Central memory CD8-positive, alpha-beta T cell (primary cell): ENCODE results near the gene KRT5.
"Not testable (repeated sequence)": the region's sequence is repeated elsewhere in the genome, so short reads cannot be mapped to it uniquely, and the experiment has no call there.

Source experiments
- ATAC-seq: fragments of 150-1000 bp; cut with Tn5 transposase; replicated peaks from 2 replicates; pipeline ENCODE4 v1.10.0; 2022; ENCODE audit warnings: mild to moderate bottlenecking, moderate FRiP score, moderate number of reproducible peaks; ENCODE audit not compliant: poor library complexity, severe bottlenecking; ENCODE audit errors: extremely low read depth
- DNase-seq, 2 donors: peaks; one replicate each; pipeline ENCODE4 v3.0.0; 2021; ENCODE audit warnings: low spot score in 2 of 2
- H3K27ac Mint-ChIP-seq: one replicate; pipeline ENCODE4 v1.8.0; 2022; ENCODE audit warnings: low read depth, mild to moderate bottlenecking, moderate library complexity, mixed read lengths
- H3K27me3 Mint-ChIP-seq: one replicate; pipeline ENCODE4 v1.8.0; 2022; ENCODE audit warnings: mixed read lengths
- H3K36me3 Mint-ChIP-seq: one replicate; pipeline ENCODE4 v1.8.0; 2022; ENCODE audit warnings: mild to moderate bottlenecking, moderate library complexity, mixed read lengths; ENCODE audit not compliant: insufficient read depth
- H3K4me1 Mint-ChIP-seq: one replicate; pipeline ENCODE4 v1.8.0; 2022; ENCODE audit warnings: mixed read lengths
- H3K4me3 Mint-ChIP-seq: one replicate; pipeline ENCODE4 v1.8.0; 2022; ENCODE audit warnings: mild to moderate bottlenecking, moderate library complexity, mixed read lengths
- H3K9me3 Mint-ChIP-seq: one replicate; pipeline ENCODE4 v1.8.0; 2022; ENCODE audit warnings: mixed read lengths

KRT5 gene

GRCh38 chr12:52494518-52494917 is 25.7 kb downstream of the KRT5 start:
- no peak for ATAC-seq
- Mint-ChIP-seq H3K4me1 (peaks cover 11% of the 10 kb centered on the region), H3K27me3 (peaks cover 70% of the 10 kb centered on the region), H3K9me3 (no peaks in the 10 kb centered on the region), H3K27ac (no peak overlapping the region), H3K36me3 (peaks cover 2% of the 10 kb centered on the region), H3K4me3 (no peak overlapping the region)
- DNase-seq: no peak

- DNase-seq: no peak
- ATAC-seq: no peak
- no peaks in the 10 kb centered on the region for H3K9me3 Mint-ChIP-seq
- no peak overlapping the region for H3K4me3 Mint-ChIP-seq
- peaks cover 11% of the 10 kb centered on the region for H3K4me1 Mint-ChIP-seq
- H3K36me3 Mint-ChIP-seq: peaks cover under 1% of the 10 kb centered on the region
- H3K27ac Mint-ChIP-seq: no peak overlapping the region
- H3K27me3 Mint-ChIP-seq: peaks cover 70% of the 10 kb centered on the region
These were observed 26.1 kb downstream of the KRT5 start for GRCh38 chr12:52494100-52494499.

- Mint-ChIP-seq H3K4me3 (no peak within 1 kb of the TSS), H3K4me1 (peaks cover 11% of the 10 kb centered on the region), H3K36me3 (no peaks in the 10 kb centered on the region), H3K27me3 (peaks cover 65% of the 10 kb centered on the region), H3K27ac (no peak within 1 kb of the TSS), H3K9me3 (no peaks in the 10 kb centered on the region)
- DNase-seq (no peak), ATAC-seq (no peak)
These were observed 27.0 kb downstream of the KRT5 start, which contains the start of gene KRT6A for GRCh38 chr12:52493172-52493571. KRT6A (minus strand) TSS chr12:52493257; CDS start chr12:52493188, 69 bp downstream.

- H3K9me3 Mint-ChIP-seq, H3K4me3 Mint-ChIP-seq, H3K36me3 Mint-ChIP-seq, ATAC-seq, H3K27ac Mint-ChIP-seq, DNase-seq: not testable (repeated sequence)
- H3K4me1 Mint-ChIP-seq: peaks cover 11% of the 10 kb centered on the region
- H3K27me3 Mint-ChIP-seq: peaks cover 62% of the 10 kb centered on the region
These were observed 27.8 kb downstream of the KRT5 start for GRCh38 chr12:52492405-52492804.

- not testable (repeated sequence) for H3K9me3 Mint-ChIP-seq, H3K4me3 Mint-ChIP-seq, H3K36me3 Mint-ChIP-seq, H3K27ac Mint-ChIP-seq, DNase-seq, ATAC-seq
- Mint-ChIP-seq H3K4me1 (peaks cover 11% of the 10 kb centered on the region), H3K27me3 (peaks cover 69% of the 10 kb centered on the region)
These were observed 28.7 kb downstream of the KRT5 start for GRCh38 chr12:52491495-52491894.

GRCh38 chr12:52488736-52489135 is 31.5 kb downstream of the KRT5 start:
- Mint-ChIP-seq H3K4me1 (no peaks in the 10 kb centered on the region), H3K36me3 (no peaks in the 10 kb centered on the region), H3K4me3 (no peak overlapping the region), H3K27ac (no peak overlapping the region), H3K27me3 (peaks cover 81% of the 10 kb centered on the region), H3K9me3 (peaks cover 12% of the 10 kb centered on the region)
- ATAC-seq (no peak), DNase-seq (no peak)

GRCh38 chr12:52487744-52488443 is 32.3 kb downstream of the KRT5 start:
- not testable (repeated sequence) for H3K27ac Mint-ChIP-seq, H3K4me1 Mint-ChIP-seq, ATAC-seq, H3K4me3 Mint-ChIP-seq, H3K36me3 Mint-ChIP-seq, DNase-seq
- peaks cover 81% of the 10 kb centered on the region for H3K27me3 Mint-ChIP-seq
- H3K9me3 Mint-ChIP-seq: peaks cover 12% of the 10 kb centered on the region

- no peak for ATAC-seq
These were observed 33.0 kb downstream of the KRT5 start for GRCh38 chr12:52487211-52487610.

GRCh38 chr12:52486166-52487105 is 33.8 kb downstream of the KRT5 start:
- Mint-ChIP-seq H3K9me3 (peaks cover 12% of the 10 kb centered on the region), H3K4me3 (no peak overlapping the region), H3K27ac (no peak overlapping the region), H3K27me3 (peaks cover 72% of the 10 kb centered on the region), H3K4me1 (no peaks in the 10 kb centered on the region), H3K36me3 (peaks cover 1% of the 10 kb centered on the region)
- DNase-seq (no peak), ATAC-seq (no peak)

More at GRCh38 chr12:52487211-52487610, 33.0 kb downstream of the KRT5 start:
- Mint-ChIP-seq H3K27me3 (peaks cover 80% of the 10 kb centered on the region), H3K27ac (no peak overlapping the region), H3K36me3 (peaks cover 1% of the 10 kb centered on the region), H3K9me3 (peaks cover 12% of the 10 kb centered on the region), H3K4me1 (no peaks in the 10 kb centered on the region), H3K4me3 (no peak overlapping the region)
- no peak for DNase-seq

GRCh38 chr12:52480073-52480472 is 40.1 kb downstream of the KRT5 start:
- H3K36me3 Mint-ChIP-seq: peaks cover 1% of the 10 kb centered on the region
- peaks cover 27% of the 10 kb centered on the region for H3K27me3 Mint-ChIP-seq
- H3K4me1 Mint-ChIP-seq: no peaks in the 10 kb centered on the region
- H3K27ac Mint-ChIP-seq: no peak overlapping the region
- H3K4me3 Mint-ChIP-seq: no peak overlapping the region
- no peak for ATAC-seq
- peaks cover 8% of the 10 kb centered on the region for H3K9me3 Mint-ChIP-seq
- DNase-seq: no peak

- Mint-ChIP-seq H3K4me3 (no peak overlapping the region), H3K4me1 (no peaks in the 10 kb centered on the region), H3K27ac (no peak overlapping the region), H3K9me3 (no peaks in the 10 kb centered on the region), H3K36me3 (peaks cover 1% of the 10 kb centered on the region), H3K27me3 (peaks cover 2% of the 10 kb centered on the region)
- DNase-seq (no peak), ATAC-seq (no peak)
These were observed 42.5 kb downstream of the KRT5 start for GRCh38 chr12:52477651-52478050.

- DNase-seq (no peak), ATAC-seq (no peak)
- H3K4me3 Mint-ChIP-seq: no peak overlapping the region
- no peaks in the 10 kb centered on the region for H3K9me3 Mint-ChIP-seq
- H3K27me3 Mint-ChIP-seq: peaks cover 1% of the 10 kb centered on the region
- no peak overlapping the region for H3K27ac Mint-ChIP-seq
- H3K4me1 Mint-ChIP-seq: no peaks in the 10 kb centered on the region
- no peaks in the 10 kb centered on the region for H3K36me3 Mint-ChIP-seq
These were observed 46.0 kb downstream of the KRT5 start for GRCh38 chr12:52474212-52474611.
